SU-DHL-6 (cell line): ENCODE data around the gene MOV10.

Experiments
- CTCF ChIP-seq: fragments of 200-600 bp; sonication (generic); IDR thresholded peaks from one replicate; pipeline ENCODE4 v1.5.1; 2017; ENCODE audit warnings: antibody characterized with exemption, mild to moderate bottlenecking, low read length, moderate library complexity; ENCODE audit not compliant: insufficient read depth, poor library complexity, severe bottlenecking
- EZH2phosphoT487 ChIP-seq: fragments of 200-600 bp; sonication (generic), shearing (Covaris generic); conservative IDR thresholded peaks from 2 replicates; pipeline ENCODE4 v1.6.1; 2018; ENCODE audit warnings: mild to moderate bottlenecking, antibody characterized with exemption, low read length, moderate library complexity, mixed read lengths

- TF ChIP-seq CTCF (no peak), EZH2phosphoT487 (no peak)
Measured at GRCh38 chr1:112701227-112702066, 27.0 kb downstream of the MOV10 start.
